OCI-M1 (cell line): ENCODE results near the gene PAPSS1.
A peak's percentile ranks its signal among the peaks of the same experiment; 100 is the strongest.
"Not testable (repeated sequence)": the region's sequence is repeated elsewhere in the genome, so short reads cannot be mapped to it uniquely, and the experiment has no call there.

Experiments used
- DNase-seq: peaks from one replicate; lab custom pipeline; 2025; lab: John Stamatoyannopoulos, UW

Gene PAPSS1

GRCh38 chr4:107689912-107690587 lies 30.0 kb downstream of the PAPSS1 start:
- no peak for DNase-seq

GRCh38 chr4:107688421-107688820 lies 31.6 kb downstream of the PAPSS1 start:
- DNase-seq: no peak

- no peak for DNase-seq
These were observed 34.3 kb downstream of the PAPSS1 start for GRCh38 chr4:107685740-107686139.

- no peak for DNase-seq
These were observed 36.2 kb downstream of the PAPSS1 start for GRCh38 chr4:107683873-107684272.

GRCh38 chr4:107682306-107682705 lies 37.7 kb downstream of the PAPSS1 start:
- DNase-seq: no peak

- DNase-seq: no peak
These were observed 51.0 kb downstream of the PAPSS1 start for GRCh38 chr4:107669068-107669467.

- peak; percentile 60 for DNase-seq
These were observed 53.9 kb downstream of the PAPSS1 start for GRCh38 chr4:107666134-107666533.

- no peak for DNase-seq
These were observed 55.0 kb downstream of the PAPSS1 start for GRCh38 chr4:107665001-107665400.

- DNase-seq: no peak
These were observed 61.4 kb downstream of the PAPSS1 start for GRCh38 chr4:107658400-107659336.

GRCh38 chr4:107655289-107655688 lies 64.7 kb downstream of the PAPSS1 start:
- no peak for DNase-seq

GRCh38 chr4:107654694-107655093 lies 65.3 kb downstream of the PAPSS1 start:
- no peak for DNase-seq

GRCh38 chr4:107651408-107651807 lies 68.6 kb downstream of the PAPSS1 start:
- not testable (repeated sequence) for DNase-seq

- no peak for DNase-seq
These were observed 69.8 kb downstream of the PAPSS1 start for GRCh38 chr4:107650251-107650650.

- no peak for DNase-seq
These were observed 71.6 kb downstream of the PAPSS1 start for GRCh38 chr4:107648178-107648991.

- no peak for DNase-seq
These were observed 72.4 kb downstream of the PAPSS1 start for GRCh38 chr4:107647591-107647990.

- DNase-seq: no peak
These were observed 74.4 kb downstream of the PAPSS1 start for GRCh38 chr4:107645604-107646003.

GRCh38 chr4:107643021-107643420 lies 77.0 kb downstream of the PAPSS1 start:
- no peak for DNase-seq

- no peak for DNase-seq
These were observed 79.2 kb downstream of the PAPSS1 start for GRCh38 chr4:107640878-107641277.

GRCh38 chr4:107640197-107640596 lies 79.8 kb downstream of the PAPSS1 start:
- DNase-seq: no peak

- DNase-seq: no peak
These were observed 84.3 kb downstream of the PAPSS1 start for GRCh38 chr4:107635735-107636134.

- DNase-seq: no peak
These were observed 88.5 kb downstream of the PAPSS1 start for GRCh38 chr4:107631560-107631959.

GRCh38 chr4:107630185-107630705 lies 89.8 kb downstream of the PAPSS1 start:
- no peak for DNase-seq
